ENCODE data around the gene ADGRV1. TPM values are rescaled to one million over a fixed set of nuclear protein-coding genes. Genes with fewer than 3 reads are reported as not detected.

The ADGRV1 gene
- total and polyA plus RNA-seq, 2 donors (not counting 3 experiments of a cell fraction or from before 2014, with no cell fraction given): 0.11 to 0.55 TPM

DNA sequence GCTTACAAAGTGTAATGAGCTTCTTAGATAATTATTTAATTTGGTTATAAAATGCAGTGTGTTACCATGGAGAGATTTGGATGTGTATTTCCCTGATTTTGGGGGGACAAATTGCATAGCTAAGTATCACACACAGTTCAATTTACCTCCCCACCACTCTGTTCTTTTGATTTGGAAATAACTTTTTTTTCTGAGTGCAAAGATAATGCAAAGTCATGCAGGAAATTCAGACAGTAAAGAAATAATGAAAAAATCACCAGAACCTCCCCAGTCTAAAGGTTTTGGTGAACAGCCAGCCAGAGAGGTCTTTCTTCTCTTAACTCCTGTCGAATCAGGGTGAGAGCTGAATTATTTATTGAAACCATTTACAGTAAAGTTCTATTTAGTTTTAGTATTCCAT is 3.2 kb downstream of the ADGRV1 start:
- Histone ChIP-seq H3K27me3 (ENCODE audit: control insufficient read depth in 2 of 2, insufficient read depth in 2 of 2, low read length in 2 of 2) (peaks cover 30 to 59% of the 10 kb centered on the region in 2 experiments), H2AFZ (ENCODE audit: low read depth, low read length) (no peak overlapping the region), H3K36me3 (ENCODE audit: control insufficient read depth in 2 of 2, extremely low read depth in 1 of 2, insufficient read depth in 2 of 2, low read length in 2 of 2) (no peaks in the 10 kb centered on the region), H3K9ac (replicated peaks; ENCODE audit: extremely low read depth, insufficient read depth, low read length) (no peak overlapping the region), H3K27ac (ENCODE audit: insufficient read depth, low read depth, low read length) (no peak overlapping the region), H3K4me3 (replicated peaks in 1 of 3; ENCODE audit: insufficient read depth in 1 of 3, low read depth in 1 of 3, low read length in 3 of 3) (no peak overlapping the region), H3K9me3 (replicated peaks; ENCODE audit: control insufficient read depth, insufficient read depth, low read length) (no peaks in the 10 kb centered on the region), H3K4me1 (ENCODE audit: control insufficient read depth, extremely low read depth, insufficient read depth, low read length) (no peaks in the 10 kb centered on the region), H3K79me2 (ENCODE audit: control insufficient read depth, insufficient read depth, low read length) (no peaks in the 10 kb centered on the region), H3K4me2 (ENCODE audit: insufficient read depth, low read length) (no peak overlapping the region), H3K9me1 (replicated peaks; ENCODE audit: control insufficient read depth, extremely low read depth, insufficient read depth, low read length) (no peaks in the 10 kb centered on the region), H4K20me1 (replicated peaks; ENCODE audit: control insufficient read depth, extremely low read depth, insufficient read depth, low read length) (no peaks in the 10 kb centered on the region)
- DNase-seq (ENCODE audit: low read depth, low spot score) (no peak), FAIRE-seq (no peak)
- TF ChIP-seq, protein P1, sequence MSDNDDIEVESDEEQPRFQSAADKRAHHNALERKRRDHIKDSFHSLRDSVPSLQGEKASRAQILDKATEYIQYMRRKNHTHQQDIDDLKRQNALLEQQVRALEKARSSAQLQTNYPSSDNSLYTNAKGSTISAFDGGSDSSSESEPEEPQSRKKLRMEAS (IDR thresholded peaks at IDR 0.05; ENCODE audit: insufficient read depth, insufficient read length): no peak
- TF ChIP-seq POLR2A (IDR thresholded peaks at IDR 0.05; ENCODE audit: low read depth, low read length) (no peak), POLR2AphosphoS5 (IDR thresholded peaks at IDR 0.05; ENCODE audit: insufficient read depth, low read depth, low read length) (no peak), FOS (IDR thresholded peaks at IDR 0.05; ENCODE audit: borderline replicate concordance, insufficient read depth, low read length) (no peak), EZH2 (IDR thresholded peaks at IDR 0.05; ENCODE audit: borderline replicate concordance, low read depth, low read length, severe bottlenecking) (no peak), GATA2 (IDR thresholded peaks at IDR 0.05; ENCODE audit: insufficient read depth, insufficient read length, low read depth, low read length) (no peak), JUN (IDR thresholded peaks at IDR 0.05; ENCODE audit: borderline replicate concordance, insufficient read depth, insufficient read length, low read depth) (no peak), MYC (IDR thresholded peaks at IDR 0.05; ENCODE audit: low read depth, low read length) (no peak)
- TF ChIP-seq, protein P2, sequence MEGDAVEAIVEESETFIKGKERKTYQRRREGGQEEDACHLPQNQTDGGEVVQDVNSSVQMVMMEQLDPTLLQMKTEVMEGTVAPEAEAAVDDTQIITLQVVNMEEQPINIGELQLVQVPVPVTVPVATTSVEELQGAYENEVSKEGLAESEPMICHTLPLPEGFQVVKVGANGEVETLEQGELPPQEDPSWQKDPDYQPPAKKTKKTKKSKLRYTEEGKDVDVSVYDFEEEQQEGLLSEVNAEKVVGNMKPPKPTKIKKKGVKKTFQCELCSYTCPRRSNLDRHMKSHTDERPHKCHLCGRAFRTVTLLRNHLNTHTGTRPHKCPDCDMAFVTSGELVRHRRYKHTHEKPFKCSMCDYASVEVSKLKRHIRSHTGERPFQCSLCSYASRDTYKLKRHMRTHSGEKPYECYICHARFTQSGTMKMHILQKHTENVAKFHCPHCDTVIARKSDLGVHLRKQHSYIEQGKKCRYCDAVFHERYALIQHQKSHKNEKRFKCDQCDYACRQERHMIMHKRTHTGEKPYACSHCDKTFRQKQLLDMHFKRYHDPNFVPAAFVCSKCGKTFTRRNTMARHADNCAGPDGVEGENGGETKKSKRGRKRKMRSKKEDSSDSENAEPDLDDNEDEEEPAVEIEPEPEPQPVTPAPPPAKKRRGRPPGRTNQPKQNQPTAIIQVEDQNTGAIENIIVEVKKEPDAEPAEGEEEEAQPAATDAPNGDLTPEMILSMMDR (IDR thresholded peaks at IDR 0.05; ENCODE audit: extremely low read depth in 1 of 2, insufficient read depth in 1 of 2, low read depth in 1 of 2, low read length in 2 of 2): no peak
- dilution Hi-C loops (cut with MboI; ENCODE audit: extremely low pct_ligation_motif_present, low sequenced_read_pairs): no loop called here
- intact Hi-C loops (cut with micrococcal nuclease): no loop called here
- CTCF ChIA-PET: no interaction called here
- no TSS peak for BruUV-seq (replicated peaks)
- POLR2A ChIA-PET: no interaction called here
